GM19023 (cell line): ENCODE data around the gene INO80E.
"Not testable (repeated sequence)": the region's sequence is repeated elsewhere in the genome, so short reads cannot be mapped to it uniquely, and the experiment has no call there.

Experiments used
- ATAC-seq: cut with Tn5 transposase; IDR thresholded peaks from one replicate; pipeline ENCODE4 v1.9.1; 2021; ENCODE audit warnings: mild to moderate bottlenecking, moderate library complexity; ENCODE audit not compliant: unreplicated experiment

The INO80E gene

GRCh38 chr16:29995911-29996765 lies at the start of gene INO80E:
INO80E (plus strand) TSS chr16:29996241; CDS start chr16:29996311, 70 bp downstream.
- ATAC-seq = peak; percentile 91

- no peak for ATAC-seq
Observed at GRCh38 chr16:29947897-29948296, 48.1 kb upstream of the INO80E start.

GRCh38 chr16:29950806-29951461 lies 45.1 kb upstream of the INO80E start:
- ATAC-seq = no peak

- no peak for ATAC-seq
Observed at GRCh38 chr16:29951625-29952365, 44.2 kb upstream of the INO80E start.

GRCh38 chr16:29958756-29959155 lies 37.3 kb upstream of the INO80E start:
- no peak for ATAC-seq

- ATAC-seq = no peak
Observed at GRCh38 chr16:29959293-29959692, 36.7 kb upstream of the INO80E start.

GRCh38 chr16:29959821-29960220 lies 36.2 kb upstream of the INO80E start:
- ATAC-seq = not testable (repeated sequence)

- no peak for ATAC-seq
Observed at GRCh38 chr16:29961127-29961478, 34.9 kb upstream of the INO80E start.

- ATAC-seq = peak; percentile 90
Observed at GRCh38 chr16:29961479-29962343, 34.3 kb upstream of the INO80E start, which contains the start of gene TMEM219. TMEM219 (plus strand) TSS chr16:29962079; CDS start chr16:29963144, 1,065 bp downstream.

- no peak for ATAC-seq
Observed at GRCh38 chr16:29962344-29962994, 33.6 kb upstream of the INO80E start.

GRCh38 chr16:29963021-29963743 lies 32.9 kb upstream of the INO80E start:
- no peak for ATAC-seq

- no peak for ATAC-seq
Observed at GRCh38 chr16:29968205-29968604, 27.8 kb upstream of the INO80E start.

- ATAC-seq = no peak
Observed at GRCh38 chr16:29971304-29971703, 24.7 kb upstream of the INO80E start.

GRCh38 chr16:29972500-29972899 lies 23.5 kb upstream of the INO80E start:
- no peak for ATAC-seq

GRCh38 chr16:29972992-29973383 lies 23.1 kb upstream of the INO80E start:
- no peak for ATAC-seq

- ATAC-seq = peak; percentile 94
Observed at GRCh38 chr16:29973384-29974246, 22.4 kb upstream of the INO80E start, which contains the start of gene TAOK2. TAOK2 (plus strand) TSS chr16:29973868; CDS start chr16:29977773, 3,905 bp downstream.

- ATAC-seq = no peak
Observed at GRCh38 chr16:29974291-29975133, 21.5 kb upstream of the INO80E start.
